CD4-positive, alpha-beta T cell treated with Interleukin-4 for 4 hours (primary cell): Measurements from ENCODE around the gene SLC16A9.

Experiments
- DNase-seq: peaks from one replicate; pipeline ENCODE4 v3.0.0-alpha.2; 2020

SLC16A9 gene

GRCh38 chr10:59713196-59713821, 3.7 kb upstream of the SLC16A9 start:
- DNase-seq, result no peak

GRCh38 chr10:59711871-59712494, 2.3 kb upstream of the SLC16A9 start:
- DNase-seq, result no peak

GRCh38 chr10:59708816-59709394, 745 bp downstream of the SLC16A9 start:
- no peak for DNase-seq

GRCh38 chr10:59706851-59707797, 2.5 kb downstream of the SLC16A9 start:
- DNase-seq, result no peak

- DNase-seq, result no peak
Measured at GRCh38 chr10:59705931-59706330, 3.7 kb downstream of the SLC16A9 start.

GRCh38 chr10:59704630-59705029, 5.0 kb downstream of the SLC16A9 start:
- DNase-seq, result no peak

GRCh38 chr10:59702347-59702746, 7.3 kb downstream of the SLC16A9 start:
- no peak for DNase-seq

GRCh38 chr10:59700709-59701108, 8.9 kb downstream of the SLC16A9 start:
- DNase-seq, result no peak

GRCh38 chr10:59698326-59698725, 11.3 kb downstream of the SLC16A9 start:
- DNase-seq, result no peak

- no peak for DNase-seq
Measured at GRCh38 chr10:59695637-59696036, 14.0 kb downstream of the SLC16A9 start.

- DNase-seq, result no peak
Measured at GRCh38 chr10:59694936-59695335, 14.7 kb downstream of the SLC16A9 start.

- no peak for DNase-seq
Measured at GRCh38 chr10:59692113-59692512, 17.5 kb downstream of the SLC16A9 start.

GRCh38 chr10:59688921-59689351, 20.7 kb downstream of the SLC16A9 start:
- no peak for DNase-seq

GRCh38 chr10:59687657-59688056, 22.0 kb downstream of the SLC16A9 start:
- no peak for DNase-seq

- DNase-seq, result no peak
Measured at GRCh38 chr10:59684006-59684405, 25.6 kb downstream of the SLC16A9 start.

- DNase-seq, result no peak
Measured at GRCh38 chr10:59682986-59683937, 26.4 kb downstream of the SLC16A9 start.

- DNase-seq, result no peak
Measured at GRCh38 chr10:59680199-59680598, 29.5 kb downstream of the SLC16A9 start.

GRCh38 chr10:59678884-59679301, 30.8 kb downstream of the SLC16A9 start:
- no peak for DNase-seq

- DNase-seq, result no peak
Measured at GRCh38 chr10:59677253-59677831, 32.3 kb downstream of the SLC16A9 start.

- no peak for DNase-seq
Measured at GRCh38 chr10:59675812-59676211, 33.8 kb downstream of the SLC16A9 start.

- no peak for DNase-seq
Measured at GRCh38 chr10:59674215-59674836, 35.3 kb downstream of the SLC16A9 start.
